ENCODE data around the gene BCLAF1.

DNA sequence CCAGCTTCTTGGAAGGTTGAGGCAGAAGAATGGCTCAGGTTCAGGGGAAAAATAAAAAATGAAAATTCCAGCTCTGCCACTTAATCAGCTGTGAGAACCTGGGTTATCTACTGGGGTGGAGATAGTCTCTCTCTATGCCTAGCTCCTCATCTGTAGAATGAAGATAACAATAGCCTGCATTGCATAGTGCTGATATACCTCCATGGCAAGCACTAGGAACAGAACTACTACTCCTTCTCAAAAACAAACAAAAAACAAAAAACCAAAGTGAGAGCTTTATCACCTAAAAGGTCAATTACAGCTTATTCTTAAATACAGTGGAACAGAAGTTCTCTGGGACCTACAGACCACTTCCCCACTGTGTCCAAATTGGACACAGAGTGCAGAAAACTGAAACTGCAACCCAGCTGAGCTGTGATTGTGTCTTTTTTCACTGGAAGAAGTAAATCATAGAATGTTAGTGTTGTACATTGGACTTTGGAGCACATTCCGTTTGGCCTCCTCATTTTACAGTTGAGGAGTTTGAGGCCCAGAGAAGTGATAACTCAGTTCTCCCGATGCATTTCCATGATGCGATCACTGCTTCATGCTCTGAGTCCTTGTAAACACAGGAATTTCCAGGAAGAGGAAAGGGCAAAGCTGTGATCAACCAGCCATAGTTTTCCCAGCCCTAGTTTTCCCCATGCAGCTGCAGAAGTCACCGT lies 62.8 kb downstream of the BCLAF1 start:
- no peak for TF ChIP-seq POLR2AphosphoS5 (IDR thresholded peaks at IDR 0.05)
- TF ChIP-seq, protein P1, sequence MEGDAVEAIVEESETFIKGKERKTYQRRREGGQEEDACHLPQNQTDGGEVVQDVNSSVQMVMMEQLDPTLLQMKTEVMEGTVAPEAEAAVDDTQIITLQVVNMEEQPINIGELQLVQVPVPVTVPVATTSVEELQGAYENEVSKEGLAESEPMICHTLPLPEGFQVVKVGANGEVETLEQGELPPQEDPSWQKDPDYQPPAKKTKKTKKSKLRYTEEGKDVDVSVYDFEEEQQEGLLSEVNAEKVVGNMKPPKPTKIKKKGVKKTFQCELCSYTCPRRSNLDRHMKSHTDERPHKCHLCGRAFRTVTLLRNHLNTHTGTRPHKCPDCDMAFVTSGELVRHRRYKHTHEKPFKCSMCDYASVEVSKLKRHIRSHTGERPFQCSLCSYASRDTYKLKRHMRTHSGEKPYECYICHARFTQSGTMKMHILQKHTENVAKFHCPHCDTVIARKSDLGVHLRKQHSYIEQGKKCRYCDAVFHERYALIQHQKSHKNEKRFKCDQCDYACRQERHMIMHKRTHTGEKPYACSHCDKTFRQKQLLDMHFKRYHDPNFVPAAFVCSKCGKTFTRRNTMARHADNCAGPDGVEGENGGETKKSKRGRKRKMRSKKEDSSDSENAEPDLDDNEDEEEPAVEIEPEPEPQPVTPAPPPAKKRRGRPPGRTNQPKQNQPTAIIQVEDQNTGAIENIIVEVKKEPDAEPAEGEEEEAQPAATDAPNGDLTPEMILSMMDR (IDR thresholded peaks at IDR 0.05) = no peak
